ENCODE measurements around the gene AGT. TPM values are rescaled to one million over a fixed set of nuclear protein-coding genes. Genes with fewer than 3 reads are reported as not detected.

AGT gene
- total RNA-seq (2014; rRNA removed; shearing (Covaris generic)) (not detected in 2 replicates), polyA plus RNA-seq (2016; fragmentation: Nextera tagmentation; extraction: Ambion mirVana) (0.16 TPM in 1 of 2 replicates, not detected in the other)

- no peak within 1 kb of the TSS for H2AFZ ChIP-seq
- H3K27me3 ChIP-seq (replicated peaks; ENCODE audit: insufficient read depth), result peaks cover 3% of the 10 kb centered on the region; the same call in 1 of the 2 replicates
- H3K27ac ChIP-seq, result no peak within 1 kb of the TSS
- peak within 1 kb of the TSS; percentile 68 for H3K4me2 ChIP-seq (ENCODE audit: unreplicated experiment)
- H3K4me3 ChIP-seq, result peak within 1 kb of the TSS; percentile 49
- H3K4me1 ChIP-seq (ENCODE audit: insufficient read depth), result peaks cover 6% of the 10 kb centered on the region
- TF ChIP-seq EZH2 (IDR thresholded peaks at IDR 0.05; ENCODE audit: insufficient read depth, poor library complexity, severe bottlenecking) (no peak), EZH2phosphoT487 (IDR thresholded peaks at IDR 0.05; ENCODE audit: insufficient read depth, low read depth) (no peak)
- no peaks in the 10 kb centered on the region for H3K79me2 ChIP-seq (ENCODE audit: insufficient read depth)
- no peaks in the 10 kb centered on the region for H4K20me1 ChIP-seq (ENCODE audit: insufficient read depth)
- peak; percentile 90 for DNase-seq
- no peaks in the 10 kb centered on the region for H3K36me3 ChIP-seq (ENCODE audit: low read depth)
- H3K9me3 ChIP-seq (ENCODE audit: low read depth), result no peaks in the 10 kb centered on the region
- no peaks in the 10 kb centered on the region for H3F3A ChIP-seq (ENCODE audit: insufficient read depth)
- WGBS, 2 experiments (ENCODE audit: low coverage in 1 of 2, low lambda C conversion rate in 2 of 2, missing lambda C conversion rate in 2 of 2), result 14 to 16% methylated on average over 22 to 23 of the region's 24 CpGs
- in situ Hi-C loops (cut with MboI), result no loop called here
- H3K9me2 ChIP-seq (ENCODE audit: insufficient read depth), result no peaks in the 10 kb centered on the region
- no peak within 1 kb of the TSS for H3K9ac ChIP-seq
Observed at GRCh38 chr1:230713915-230714764, at the start of gene AGT. TSS of gene AGT (minus strand) at chr1:230714122. CDS start at chr1:230710823, 3,299 bp downstream.

GRCh38 chr1:230761443-230762167 lies 47.7 kb upstream of the AGT start:
- Histone ChIP-seq H3K4me3 (no peak overlapping the region), H4K20me1 (ENCODE audit: insufficient read depth) (no peaks in the 10 kb centered on the region), H3K27me3 (replicated peaks; ENCODE audit: insufficient read depth) (peaks cover 25% of the 10 kb centered on the region), H3F3A (ENCODE audit: insufficient read depth) (no peaks in the 10 kb centered on the region), H3K27ac (no peak overlapping the region), H3K9ac (no peak overlapping the region), H3K4me1 (ENCODE audit: insufficient read depth) (no peaks in the 10 kb centered on the region), H3K9me2 (ENCODE audit: insufficient read depth) (no peaks in the 10 kb centered on the region), H3K4me2 (ENCODE audit: unreplicated experiment) (no peak overlapping the region), H3K79me2 (ENCODE audit: insufficient read depth) (no peaks in the 10 kb centered on the region), H3K36me3 (ENCODE audit: low read depth) (no peaks in the 10 kb centered on the region), H2AFZ (no peak overlapping the region), H3K9me3 (ENCODE audit: low read depth) (no peaks in the 10 kb centered on the region)
- in situ Hi-C loops (cut with MboI), result no loop called here
- DNase-seq, result no peak
- TF ChIP-seq EZH2 (IDR thresholded peaks at IDR 0.05; ENCODE audit: insufficient read depth, poor library complexity, severe bottlenecking) (no peak), EZH2phosphoT487 (IDR thresholded peaks at IDR 0.05; ENCODE audit: insufficient read depth, low read depth) (no peak)
- WGBS, 2 experiments (ENCODE audit: low coverage in 1 of 2, low lambda C conversion rate in 2 of 2, missing lambda C conversion rate in 2 of 2), result 48 to 55% methylated on average over 8 of the region's 8 CpGs

GRCh38 chr1:230760360-230760827 lies 46.5 kb upstream of the AGT start:
- no peaks in the 10 kb centered on the region for H3K4me1 ChIP-seq (ENCODE audit: insufficient read depth)
- H3K27me3 ChIP-seq (replicated peaks; ENCODE audit: insufficient read depth), result peaks cover 25% of the 10 kb centered on the region
- 52 to 55% methylated on average over 7 of the region's 7 CpGs for WGBS, 2 experiments (ENCODE audit: low coverage in 1 of 2, low lambda C conversion rate in 2 of 2, missing lambda C conversion rate in 2 of 2)
- no peak overlapping the region for H3K9ac ChIP-seq
- H3K9me3 ChIP-seq (ENCODE audit: low read depth), result no peaks in the 10 kb centered on the region
- no peaks in the 10 kb centered on the region for H3K9me2 ChIP-seq (ENCODE audit: insufficient read depth)
- no peak overlapping the region for H3K27ac ChIP-seq
- no peaks in the 10 kb centered on the region for H3K79me2 ChIP-seq (ENCODE audit: insufficient read depth)
- TF ChIP-seq EZH2 (IDR thresholded peaks at IDR 0.05; ENCODE audit: insufficient read depth, poor library complexity, severe bottlenecking) (no peak), EZH2phosphoT487 (IDR thresholded peaks at IDR 0.05; ENCODE audit: insufficient read depth, low read depth) (no peak)
- no peaks in the 10 kb centered on the region for H3F3A ChIP-seq (ENCODE audit: insufficient read depth)
- no peak overlapping the region for H2AFZ ChIP-seq
- DNase-seq, result no peak
- H3K4me3 ChIP-seq, result no peak overlapping the region
- H3K36me3 ChIP-seq (ENCODE audit: low read depth), result no peaks in the 10 kb centered on the region
- in situ Hi-C loops (cut with MboI), result no loop called here
- H4K20me1 ChIP-seq (ENCODE audit: insufficient read depth), result no peaks in the 10 kb centered on the region
- H3K4me2 ChIP-seq (ENCODE audit: unreplicated experiment), result no peak overlapping the region

- H3K27me3 ChIP-seq (replicated peaks; ENCODE audit: insufficient read depth), result peaks cover 25% of the 10 kb centered on the region
- in situ Hi-C loops (cut with MboI), result no loop called here
- no peaks in the 10 kb centered on the region for H3K9me2 ChIP-seq (ENCODE audit: insufficient read depth)
- no peaks in the 10 kb centered on the region for H3K9me3 ChIP-seq (ENCODE audit: low read depth)
- no peak overlapping the region for H3K27ac ChIP-seq
- H2AFZ ChIP-seq, result no peak overlapping the region
- H3K9ac ChIP-seq, result no peak overlapping the region
- no peak overlapping the region for H3K4me2 ChIP-seq (ENCODE audit: unreplicated experiment)
- no peaks in the 10 kb centered on the region for H3F3A ChIP-seq (ENCODE audit: insufficient read depth)
- H3K4me3 ChIP-seq, result no peak overlapping the region
- no peaks in the 10 kb centered on the region for H3K4me1 ChIP-seq (ENCODE audit: insufficient read depth)
- WGBS, 2 experiments (ENCODE audit: low coverage in 1 of 2, low lambda C conversion rate in 2 of 2, missing lambda C conversion rate in 2 of 2), result 41 to 46% methylated on average over 7 of the region's 7 CpGs
- no peaks in the 10 kb centered on the region for H3K79me2 ChIP-seq (ENCODE audit: insufficient read depth)
- no peaks in the 10 kb centered on the region for H3K36me3 ChIP-seq (ENCODE audit: low read depth)
- TF ChIP-seq EZH2phosphoT487 (IDR thresholded peaks at IDR 0.05; ENCODE audit: insufficient read depth, low read depth), result no peak
- TF ChIP-seq EZH2 (IDR thresholded peaks at IDR 0.05; ENCODE audit: insufficient read depth, poor library complexity, severe bottlenecking), result no peak
- H4K20me1 ChIP-seq (ENCODE audit: insufficient read depth), result no peaks in the 10 kb centered on the region
- no peak for DNase-seq
Observed at GRCh38 chr1:230759369-230760065, 45.6 kb upstream of the AGT start.
